Right lobe of liver (tissue), 6 donors: Measurements from ENCODE around the gene DCD. TPM values are rescaled to one million over a fixed set of nuclear protein-coding genes. Genes with fewer than 3 reads are reported as not detected.

Experiments used
- ATAC-seq, 4 donors: fragments of 200-7000 bp; cut with Tn5 transposase; one replicate each; pipeline ENCODE4 v1.9.1; 2020; ENCODE audit warnings: mild to moderate bottlenecking in 4 of 4, moderate library complexity in 4 of 4
- DNase-seq, 3 donors: peaks; one replicate each; pipeline ENCODE4 v3.0.0-alpha.2; 2020
- H3K27ac ChIP-seq, 3 donors: fragments of 200-600 bp; one replicate each; pipeline ENCODE4 v1.8.0; 2022
- H3K27me3 ChIP-seq, 2 donors: fragments of 200-600 bp; one replicate each; pipeline ENCODE4 v1.8.0; 2022
- H3K36me3 ChIP-seq, 4 donors: fragments of 200-600 bp; sonication (generic) in 1 of 4; one replicate each; pipeline versions ENCODE4 v1.5.1 to v1.8.0; 2017 to 2022; ENCODE audit warnings: control low read depth in 1 of 4
- H3K4me1 ChIP-seq, 4 donors: fragments of 200-600 bp; sonication (generic) in 1 of 4; one replicate each; pipeline versions ENCODE4 v1.5.1 to v1.8.0; 2017 to 2022; ENCODE audit warnings: control low read depth in 1 of 4
- H3K4me3 ChIP-seq, 3 donors: fragments of 200-600 bp; one replicate each; pipeline ENCODE4 v1.8.0; 2022
- H3K9me3 ChIP-seq, 4 donors: fragments of 200-600 bp; sonication (generic) in 1 of 4; one replicate each; pipeline versions ENCODE4 v1.5.1 to v1.8.0; 2017 to 2022; ENCODE audit warnings: control low read depth in 1 of 4
- CTCF ChIP-seq, 4 donors: fragments of 200-600 bp in 3 of 4; fragments of 450-650 bp in 1 of 4; IDR thresholded peaks; one replicate each; pipeline versions ENCODE4 v1.5.1 to v1.8.0; 2016 to 2022; ENCODE audit warnings: antibody characterized with exemption in 4 of 4, mild to moderate bottlenecking in 2 of 4
- POLR2A ChIP-seq: fragments of 450-650 bp; IDR thresholded peaks from one replicate; pipeline ENCODE4 v1.6.1; 2017; ENCODE audit warnings: antibody characterized with exemption, mild to moderate bottlenecking
- WGBS: methylation state at CpG from one replicate; pipeline ENCODE4 v1.1.6; 2018; ENCODE audit warnings: low coverage, low lambda C conversion rate; ENCODE audit not compliant: insufficient coverage; ENCODE audit errors: missing lambda C conversion rate; 5-methylcytosine and 5-hydroxymethylcytosine counted together
- intact Hi-C, 2 donors: fragments of 100-400 bp; cut with DNase I; formaldehyde crosslinking; loops; one replicate each; pipeline versions ENCODE4 v1.11.2 to v1.14.1; 2022
- total RNA-seq, 6 experiments: library from RNA; depleted of rRNA in 2 of 6; stranded (reverse); fragments of >200 nt in 2 of 6; fragmentation: NEBNext Ultra II Directional in 3 of 6; extraction: Animal tissue kit (Norgen Biotek cat#: 25700) in 3 of 6; gene quantifications; one replicate each; pipeline versions ENCODE4 v1.1.0 to v1.2.4, GENCODE V29; 2016 to 2023
- donor health status: DM: no; HTN: yes; CAD: no.
- donor health status: DM: no; HTN: no; CAD: no.
- donor health status: DM: no; HTN: no; CAD: no.
- donor health status: DM: no; HTN: yes; CAD: no.
- donor health status: DM: no; HTN: yes; CAD: no.

Gene DCD
- total RNA-seq, 6 experiments from 2014 or later = not detected

- ATAC-seq = no peak
- H3K27me3 ChIP-seq = no peaks in the 10 kb centered on the region
- TF ChIP-seq CTCF (IDR thresholded peaks at IDR 0.05) (peak in 1 of 4 donors; percentile 22), POLR2A (no peak)
- H3K4me3 ChIP-seq = no peak overlapping the region
- no peak for DNase-seq
- H3K4me1 ChIP-seq = peaks cover 0 to 3% (median 0%) of the 10 kb centered on the region in 4 donors
- H3K9me3 ChIP-seq = no peaks in the 10 kb centered on the region
- no peaks in the 10 kb centered on the region for H3K36me3 ChIP-seq
- intact Hi-C loops = no loop called here
- H3K27ac ChIP-seq = no peak overlapping the region
Measured at GRCh38 chr12:54622463-54623183, 25.5 kb downstream of the DCD start.

DNA sequence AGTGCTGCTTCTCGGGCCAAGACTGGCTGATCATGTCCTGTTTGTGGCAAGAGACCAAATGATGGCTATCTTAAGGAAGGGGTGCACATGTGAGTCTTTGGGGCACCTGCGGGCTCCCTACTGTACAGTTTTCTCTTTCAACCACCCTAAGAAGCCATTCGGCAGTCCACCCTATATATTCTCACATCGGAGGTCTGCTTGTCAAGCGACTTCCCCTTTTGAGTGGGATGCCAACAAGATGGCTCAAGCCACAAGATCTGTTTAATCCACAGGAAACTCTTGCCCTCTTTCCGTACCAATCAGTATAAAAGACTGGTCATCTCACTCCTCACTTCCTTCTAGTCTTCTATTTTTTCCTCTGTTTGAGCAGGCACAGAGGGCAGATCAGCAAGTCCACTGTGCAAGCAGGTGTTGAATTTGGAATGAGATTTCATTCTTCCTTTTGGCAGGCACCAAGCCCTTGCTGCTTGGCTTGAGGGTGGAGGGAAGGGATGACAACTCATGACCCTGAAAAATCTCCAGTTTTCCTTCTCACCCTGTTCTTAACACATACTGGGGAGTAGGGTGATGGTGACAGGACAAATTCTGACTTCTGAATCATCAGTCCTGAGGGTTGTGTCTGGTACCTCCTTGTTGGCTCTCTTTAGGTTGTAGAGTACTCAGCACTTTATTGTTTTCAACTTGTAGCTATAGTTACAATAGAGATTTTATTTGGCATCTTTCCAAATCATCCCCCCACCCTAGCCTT is 31.1 kb downstream of the DCD start:
- Histone ChIP-seq H3K4me1 (no peaks in the 10 kb centered on the region), H3K4me3 (no peak overlapping the region), H3K27ac (no peak overlapping the region), H3K36me3 (no peaks in the 10 kb centered on the region), H3K27me3 (no peaks in the 10 kb centered on the region), H3K9me3 (no peaks in the 10 kb centered on the region)
- intact Hi-C loops = no loop called here
- TF ChIP-seq POLR2A (no peak), CTCF (IDR thresholded peaks at IDR 0.05) (no peak)
- DNase-seq (no peak), ATAC-seq (no peak)
- WGBS = 47% methylated on average over 6 of the region's 6 CpGs

GRCh38 chr12:54612225-54612750 is 35.9 kb downstream of the DCD start:
- intact Hi-C loops = no loop called here
- Histone ChIP-seq H3K27me3 (no peaks in the 10 kb centered on the region), H3K27ac (no peak overlapping the region), H3K9me3 (no peaks in the 10 kb centered on the region), H3K4me3 (no peak overlapping the region), H3K36me3 (no peaks in the 10 kb centered on the region), H3K4me1 (no peaks in the 10 kb centered on the region)
- DNase-seq (no peak), ATAC-seq (no peak)
- WGBS = 73% methylated on average over 1 of the region's 1 CpG
- TF ChIP-seq CTCF (IDR thresholded peaks at IDR 0.05) (no peak), POLR2A (no peak)

GRCh38 chr12:54611715-54612149 is 36.4 kb downstream of the DCD start:
- H3K4me1 ChIP-seq = no peaks in the 10 kb centered on the region
- no peaks in the 10 kb centered on the region for H3K9me3 ChIP-seq
- no peak for TF ChIP-seq CTCF (IDR thresholded peaks at IDR 0.05)
- no peak for TF ChIP-seq POLR2A
- DNase-seq (no peak), ATAC-seq (no peak)
- intact Hi-C loops = no loop called here
- no peaks in the 10 kb centered on the region for H3K36me3 ChIP-seq
- H3K4me3 ChIP-seq = no peak overlapping the region
- 71% methylated on average over 1 of the region's 3 CpGs for WGBS
- H3K27me3 ChIP-seq = no peaks in the 10 kb centered on the region
- H3K27ac ChIP-seq = no peak overlapping the region
